ENCODE measurements around the gene AQP12A.

AQP12A gene

GRCh38 chr2:240707043-240707756 lies 15.5 kb downstream of the AQP12A start:
- DNase-seq (ENCODE audit: low read depth in 2 of 2): no peak

- no peak for DNase-seq (ENCODE audit: low read depth in 2 of 2)
Observed at GRCh38 chr2:240707821-240708220, 16.2 kb downstream of the AQP12A start.

- no peak for DNase-seq (ENCODE audit: low read depth in 2 of 2)
Observed at GRCh38 chr2:240708457-240708856, 16.8 kb downstream of the AQP12A start.

GRCh38 chr2:240711296-240711695 lies 19.6 kb downstream of the AQP12A start:
- DNase-seq (ENCODE audit: low read depth in 2 of 2): no peak

- no peak for DNase-seq (ENCODE audit: low read depth in 2 of 2)
Observed at GRCh38 chr2:240711701-240712100, 20.0 kb downstream of the AQP12A start.

GRCh38 chr2:240712121-240712520 lies 20.5 kb downstream of the AQP12A start:
- DNase-seq (ENCODE audit: low read depth in 2 of 2): no peak

GRCh38 chr2:240713071-240713927 lies 21.6 kb downstream of the AQP12A start:
- DNase-seq (ENCODE audit: low read depth in 2 of 2): no peak

GRCh38 chr2:240713928-240714746 lies 22.5 kb downstream of the AQP12A start:
- DNase-seq (ENCODE audit: low read depth in 2 of 2): no peak

- no peak for DNase-seq (ENCODE audit: low read depth in 2 of 2)
Observed at GRCh38 chr2:240714747-240715725, 23.4 kb downstream of the AQP12A start.

GRCh38 chr2:240716130-240716798 lies 24.6 kb downstream of the AQP12A start:
- DNase-seq (ENCODE audit: low read depth in 2 of 2): no peak

GRCh38 chr2:240717181-240717641 lies 25.5 kb downstream of the AQP12A start:
- no peak for DNase-seq (ENCODE audit: low read depth in 2 of 2)

- no peak for DNase-seq (ENCODE audit: low read depth in 2 of 2)
Observed at GRCh38 chr2:240717681-240718581, 26.3 kb downstream of the AQP12A start.

GRCh38 chr2:240718896-240719490 lies 27.3 kb downstream of the AQP12A start:
- DNase-seq (ENCODE audit: low read depth in 2 of 2): no peak

GRCh38 chr2:240719676-240720545 lies 28.2 kb downstream of the AQP12A start:
- DNase-seq (ENCODE audit: low read depth in 2 of 2): no peak

- no peak for DNase-seq (ENCODE audit: low read depth in 2 of 2)
Observed at GRCh38 chr2:240720686-240721595, 29.3 kb downstream of the AQP12A start.

GRCh38 chr2:240721596-240722180 lies 30.0 kb downstream of the AQP12A start:
- DNase-seq (ENCODE audit: low read depth in 2 of 2): no peak

Measured in fibroblast of skin of left biceps (primary cell).